Adrenal gland (tissue), 5 donors: Measurements from ENCODE around the gene WSCD2.

Source experiments
- POLR2A ChIP-seq, 2 donors: fragments of 450-650 bp; IDR thresholded peaks; one replicate each; pipeline ENCODE4 v1.6.1; 2017; ENCODE audit warnings: antibody characterized with exemption in 2 of 2, mild to moderate bottlenecking in 2 of 2, moderate library complexity in 1 of 2
- TF ChIP-seq, protein P1 (sequence below), 6 experiments: fragments of 450-650 bp in 4 of 6; fragments of 200-600 bp in 2 of 6; sonication (generic) in 1 of 6; IDR thresholded peaks; 1 replicate in 5 of 6; 2 replicates in 1 of 6; pipeline versions ENCODE4 v1.5.1 to v1.8.0; 2016 to 2021; ENCODE audit warnings: antibody characterized with exemption in 6 of 6, mild to moderate bottlenecking in 2 of 6, moderate library complexity in 1 of 6
- donor health status: DM: no; HTN: no; CAD: no.

DNA sequence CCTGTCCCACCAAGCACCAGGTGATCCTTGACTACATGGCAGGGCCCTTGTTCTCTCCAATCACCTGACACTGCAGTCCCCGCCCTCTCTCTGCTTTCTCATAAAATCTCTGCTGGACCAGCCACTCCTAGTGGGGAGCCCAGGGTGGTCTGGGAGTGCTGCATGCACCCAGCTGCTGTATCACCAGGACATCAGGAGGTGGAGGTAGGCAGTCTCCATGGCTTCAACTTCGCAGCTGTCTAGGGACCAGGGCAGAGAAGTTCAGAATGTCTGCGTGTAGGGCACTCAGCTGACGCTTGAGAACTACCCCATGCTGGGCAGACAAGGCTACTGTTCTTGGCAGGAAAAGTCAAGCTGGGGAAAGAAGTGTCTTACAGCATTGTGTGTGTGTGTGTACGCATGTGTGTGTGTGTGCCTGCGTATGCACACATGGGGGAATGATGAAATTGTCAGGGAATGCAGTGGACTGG, 2.6 kb downstream of the WSCD2 start:
- TF ChIP-seq, protein P1, sequence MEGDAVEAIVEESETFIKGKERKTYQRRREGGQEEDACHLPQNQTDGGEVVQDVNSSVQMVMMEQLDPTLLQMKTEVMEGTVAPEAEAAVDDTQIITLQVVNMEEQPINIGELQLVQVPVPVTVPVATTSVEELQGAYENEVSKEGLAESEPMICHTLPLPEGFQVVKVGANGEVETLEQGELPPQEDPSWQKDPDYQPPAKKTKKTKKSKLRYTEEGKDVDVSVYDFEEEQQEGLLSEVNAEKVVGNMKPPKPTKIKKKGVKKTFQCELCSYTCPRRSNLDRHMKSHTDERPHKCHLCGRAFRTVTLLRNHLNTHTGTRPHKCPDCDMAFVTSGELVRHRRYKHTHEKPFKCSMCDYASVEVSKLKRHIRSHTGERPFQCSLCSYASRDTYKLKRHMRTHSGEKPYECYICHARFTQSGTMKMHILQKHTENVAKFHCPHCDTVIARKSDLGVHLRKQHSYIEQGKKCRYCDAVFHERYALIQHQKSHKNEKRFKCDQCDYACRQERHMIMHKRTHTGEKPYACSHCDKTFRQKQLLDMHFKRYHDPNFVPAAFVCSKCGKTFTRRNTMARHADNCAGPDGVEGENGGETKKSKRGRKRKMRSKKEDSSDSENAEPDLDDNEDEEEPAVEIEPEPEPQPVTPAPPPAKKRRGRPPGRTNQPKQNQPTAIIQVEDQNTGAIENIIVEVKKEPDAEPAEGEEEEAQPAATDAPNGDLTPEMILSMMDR (IDR thresholded peaks at IDR 0.05): no peak
- TF ChIP-seq POLR2A (IDR thresholded peaks at IDR 0.05): no peak
